MM.1S (cell line): ENCODE results near the gene UTS2R.

Experiments
- EZH2 ChIP-seq: fragments of 300-600 bp; sonication (generic); optimal IDR thresholded peaks from 2 replicates; pipeline ENCODE3; 2017; ENCODE audit warnings: low read depth, mild to moderate bottlenecking, antibody characterized with exemption, low read length, mixed read lengths
- EZH2phosphoT487 ChIP-seq: fragments of 300-600 bp; sonication (generic); IDR thresholded peaks from 2 replicates; pipeline ENCODE4 v1.6.1; 2018; ENCODE audit warnings: antibody characterized with exemption, low read length
- TF ChIP-seq, protein P1 (sequence below): fragments of 300-600 bp; sonication (generic); IDR thresholded peaks from 2 replicates; pipeline ENCODE4 v1.5.1; 2016; ENCODE audit warnings: antibody characterized with exemption, low read length, mixed read lengths

DNA sequence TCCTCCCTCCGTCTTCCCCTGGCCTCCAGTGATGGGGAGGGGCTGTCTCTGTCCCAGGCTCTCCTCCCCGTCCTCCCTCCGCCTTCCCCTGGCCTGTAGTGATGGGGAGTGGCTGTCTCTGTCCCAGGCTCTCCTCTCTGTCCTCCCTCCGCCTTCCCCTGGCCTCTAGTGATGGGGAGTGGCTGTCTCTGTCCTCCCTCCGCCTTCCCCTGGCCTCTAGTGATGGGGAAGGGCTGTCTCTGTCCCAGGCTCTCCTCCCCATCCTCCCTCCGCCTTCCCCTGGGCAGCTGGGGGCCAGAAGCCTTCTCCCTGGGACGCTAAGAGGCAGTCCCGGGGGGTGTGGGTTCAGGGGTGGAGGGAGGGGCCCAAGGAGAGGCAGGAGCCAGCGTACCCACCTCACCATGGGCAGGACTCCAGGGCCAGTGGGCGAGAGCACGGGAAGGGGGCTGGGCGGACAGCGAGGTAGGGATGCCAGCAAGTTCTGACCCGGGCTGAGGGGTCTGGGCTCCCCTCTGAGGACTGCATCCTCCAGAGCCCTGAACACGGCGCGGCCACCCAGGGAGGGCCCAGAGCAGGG, 14.8 kb downstream of the UTS2R start:
- TF ChIP-seq, protein P1, sequence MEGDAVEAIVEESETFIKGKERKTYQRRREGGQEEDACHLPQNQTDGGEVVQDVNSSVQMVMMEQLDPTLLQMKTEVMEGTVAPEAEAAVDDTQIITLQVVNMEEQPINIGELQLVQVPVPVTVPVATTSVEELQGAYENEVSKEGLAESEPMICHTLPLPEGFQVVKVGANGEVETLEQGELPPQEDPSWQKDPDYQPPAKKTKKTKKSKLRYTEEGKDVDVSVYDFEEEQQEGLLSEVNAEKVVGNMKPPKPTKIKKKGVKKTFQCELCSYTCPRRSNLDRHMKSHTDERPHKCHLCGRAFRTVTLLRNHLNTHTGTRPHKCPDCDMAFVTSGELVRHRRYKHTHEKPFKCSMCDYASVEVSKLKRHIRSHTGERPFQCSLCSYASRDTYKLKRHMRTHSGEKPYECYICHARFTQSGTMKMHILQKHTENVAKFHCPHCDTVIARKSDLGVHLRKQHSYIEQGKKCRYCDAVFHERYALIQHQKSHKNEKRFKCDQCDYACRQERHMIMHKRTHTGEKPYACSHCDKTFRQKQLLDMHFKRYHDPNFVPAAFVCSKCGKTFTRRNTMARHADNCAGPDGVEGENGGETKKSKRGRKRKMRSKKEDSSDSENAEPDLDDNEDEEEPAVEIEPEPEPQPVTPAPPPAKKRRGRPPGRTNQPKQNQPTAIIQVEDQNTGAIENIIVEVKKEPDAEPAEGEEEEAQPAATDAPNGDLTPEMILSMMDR, result no peak
- TF ChIP-seq EZH2phosphoT487, result no peak
- no peak for TF ChIP-seq EZH2
